Upper lobe of right lung (tissue), 1 donor: Measurements from ENCODE around the gene KRTAP10-10. TPM values are rescaled to one million over a fixed set of nuclear protein-coding genes. Genes with fewer than 3 reads are reported as not detected.
A peak's percentile ranks its signal among the peaks of the same experiment; 100 is the strongest.
"Not testable (repeated sequence)": the region's sequence is repeated elsewhere in the genome, so short reads cannot be mapped to it uniquely, and the experiment has no call there.

Experiments used
- ATAC-seq: fragments of 200-7000 bp; cut with Tn5 transposase; one replicate; pipeline ENCODE4 v1.9.1; 2020; ENCODE audit warnings: mild to moderate bottlenecking, moderate library complexity
- DNase-seq: peaks from one replicate; pipeline ENCODE4 v3.0.0-alpha.2; 2020
- H3K27ac ChIP-seq: fragments of 200-600 bp; one replicate; pipeline ENCODE4 v1.8.0; 2022
- H3K27me3 ChIP-seq: fragments of 200-600 bp; one replicate; pipeline ENCODE4 v1.8.0; 2022; ENCODE audit warnings: mild to moderate bottlenecking
- H3K36me3 ChIP-seq: fragments of 200-600 bp; one replicate; pipeline ENCODE4 v1.8.0; 2022
- H3K4me1 ChIP-seq: fragments of 200-600 bp; one replicate; pipeline ENCODE4 v1.8.0; 2022
- H3K4me3 ChIP-seq: fragments of 200-600 bp; one replicate; pipeline ENCODE4 v1.8.0; 2022; ENCODE audit warnings: mild to moderate bottlenecking
- H3K9me3 ChIP-seq: fragments of 200-600 bp; one replicate; pipeline ENCODE4 v1.8.0; 2022
- intact Hi-C: fragments of 100-400 bp; cut with DNase I; formaldehyde crosslinking; loops from one replicate; pipeline ENCODE4 v1.11.0; 2022
- total RNA-seq: library from RNA; stranded (reverse); fragmentation: NEBNext Ultra II Directional; extraction: Animal tissue kit (Norgen Biotek cat#: 25700); gene quantifications from one replicate; pipeline ENCODE4 v1.2.1, GENCODE V29; 2021
- TF ChIP-seq, protein P1 (sequence below): fragments of 200-600 bp; IDR thresholded peaks from one replicate; pipeline ENCODE4 v1.8.0; 2022; ENCODE audit warnings: antibody characterized with exemption
- donor health status: DM: no; HTN: yes; CAD: no; lungs with severe emphysema.

The KRTAP10-10 gene
- total RNA-seq, 1 donor from 2014 or later, result not detected

DNA sequence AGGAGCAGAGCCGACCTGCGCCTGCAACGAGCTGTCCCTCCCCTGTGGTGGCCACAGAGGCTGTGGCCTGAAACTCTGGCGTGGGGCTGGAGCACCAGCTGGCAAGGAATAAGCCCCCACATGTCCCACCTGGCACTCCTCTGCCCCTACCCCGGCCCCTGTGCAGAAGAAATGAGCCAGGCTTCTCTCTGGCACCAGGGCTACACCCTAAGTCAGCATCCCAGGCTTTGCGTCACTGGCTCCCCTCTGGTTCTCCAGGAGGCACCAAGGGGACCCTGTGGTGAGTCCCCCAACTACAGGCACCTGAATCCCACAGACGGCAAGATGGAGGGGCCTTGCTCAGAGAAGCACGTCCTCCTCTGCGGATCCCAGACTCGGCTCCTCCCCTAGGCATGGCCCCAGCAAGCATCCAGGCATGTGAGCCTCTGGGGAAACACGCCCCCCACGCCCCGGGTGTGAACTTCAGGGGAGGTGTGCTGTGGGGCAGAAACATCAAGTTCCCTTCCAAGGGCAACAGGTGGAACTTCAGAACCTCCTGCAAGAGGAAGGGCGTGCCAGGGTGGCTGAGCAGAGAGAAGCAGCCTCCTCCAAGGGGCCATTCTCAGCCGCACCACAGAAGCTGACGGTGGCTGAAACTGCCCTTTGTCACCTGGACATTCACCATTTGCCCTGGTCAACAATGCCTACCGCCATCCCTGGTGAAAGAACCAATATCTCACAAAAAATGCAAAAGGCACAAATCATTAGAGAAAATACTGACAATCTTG lies 33.9 kb upstream of the KRTAP10-10 start:
- TF ChIP-seq, protein P1, sequence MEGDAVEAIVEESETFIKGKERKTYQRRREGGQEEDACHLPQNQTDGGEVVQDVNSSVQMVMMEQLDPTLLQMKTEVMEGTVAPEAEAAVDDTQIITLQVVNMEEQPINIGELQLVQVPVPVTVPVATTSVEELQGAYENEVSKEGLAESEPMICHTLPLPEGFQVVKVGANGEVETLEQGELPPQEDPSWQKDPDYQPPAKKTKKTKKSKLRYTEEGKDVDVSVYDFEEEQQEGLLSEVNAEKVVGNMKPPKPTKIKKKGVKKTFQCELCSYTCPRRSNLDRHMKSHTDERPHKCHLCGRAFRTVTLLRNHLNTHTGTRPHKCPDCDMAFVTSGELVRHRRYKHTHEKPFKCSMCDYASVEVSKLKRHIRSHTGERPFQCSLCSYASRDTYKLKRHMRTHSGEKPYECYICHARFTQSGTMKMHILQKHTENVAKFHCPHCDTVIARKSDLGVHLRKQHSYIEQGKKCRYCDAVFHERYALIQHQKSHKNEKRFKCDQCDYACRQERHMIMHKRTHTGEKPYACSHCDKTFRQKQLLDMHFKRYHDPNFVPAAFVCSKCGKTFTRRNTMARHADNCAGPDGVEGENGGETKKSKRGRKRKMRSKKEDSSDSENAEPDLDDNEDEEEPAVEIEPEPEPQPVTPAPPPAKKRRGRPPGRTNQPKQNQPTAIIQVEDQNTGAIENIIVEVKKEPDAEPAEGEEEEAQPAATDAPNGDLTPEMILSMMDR, result no peak
- Histone ChIP-seq H3K4me1 (no peaks in the 10 kb centered on the region), H3K27ac (no peak overlapping the region), H3K4me3 (no peak overlapping the region), H3K27me3 (peaks cover 9% of the 10 kb centered on the region), H3K36me3 (no peaks in the 10 kb centered on the region), H3K9me3 (no peaks in the 10 kb centered on the region)
- intact Hi-C loops, result no loop called here
- ATAC-seq (no peak), DNase-seq (peak; percentile 48)

DNA sequence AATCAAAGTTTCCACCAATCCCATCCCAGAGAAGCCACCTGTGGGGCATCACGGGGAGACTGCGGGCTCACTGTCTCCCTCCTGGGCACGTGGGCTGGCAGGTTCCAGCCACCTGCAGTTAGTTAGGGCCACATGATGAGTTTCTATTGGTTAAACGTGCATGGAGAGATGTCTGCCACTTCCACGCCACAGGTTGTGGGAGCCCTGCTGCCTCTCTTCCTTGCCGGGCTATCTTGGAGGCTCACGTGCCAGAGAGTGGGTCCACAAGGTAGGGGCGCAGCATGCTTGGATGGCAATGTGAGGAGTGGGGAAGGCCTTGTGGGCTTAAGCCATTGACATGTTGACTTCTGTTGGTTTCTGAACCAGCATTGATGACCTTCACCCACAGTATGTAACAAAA lies 33.2 kb upstream of the KRTAP10-10 start:
- no peak for DNase-seq
- Histone ChIP-seq H3K27ac (no peak overlapping the region), H3K9me3 (no peaks in the 10 kb centered on the region), H3K4me1 (no peaks in the 10 kb centered on the region), H3K27me3 (peaks cover 9% of the 10 kb centered on the region), H3K4me3 (no peak overlapping the region), H3K36me3 (no peaks in the 10 kb centered on the region)
- intact Hi-C loops, result no loop called here
- TF ChIP-seq, protein P1, result no peak
- no peak for ATAC-seq

DNA sequence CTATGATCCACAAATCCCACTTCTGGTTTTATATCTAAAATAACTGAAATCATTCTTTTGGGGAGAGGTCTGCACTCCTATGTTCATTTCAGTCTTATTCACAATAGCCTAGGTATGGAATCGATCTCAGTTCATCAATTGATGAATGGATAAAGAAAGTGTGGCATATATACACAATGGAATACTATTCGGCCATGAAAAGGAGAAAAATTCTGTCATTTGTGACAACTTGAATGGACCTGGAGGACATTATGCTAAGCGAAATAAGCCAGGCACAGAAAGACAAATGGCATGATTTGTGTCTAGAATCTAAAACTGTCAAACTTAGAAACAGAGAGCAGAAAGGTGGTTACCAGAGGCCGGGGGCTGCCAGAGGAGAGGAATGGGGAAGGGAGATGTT lies 30.7 kb upstream of the KRTAP10-10 start:
- ATAC-seq (no peak), DNase-seq (no peak)
- Histone ChIP-seq H3K27me3 (peaks cover 9% of the 10 kb centered on the region), H3K4me1 (no peaks in the 10 kb centered on the region), H3K36me3 (no peaks in the 10 kb centered on the region), H3K4me3 (no peak overlapping the region), H3K27ac (no peak overlapping the region), H3K9me3 (peaks cover 9% of the 10 kb centered on the region)
- TF ChIP-seq, protein P1, result no peak
- intact Hi-C loops, result no loop called here

DNA sequence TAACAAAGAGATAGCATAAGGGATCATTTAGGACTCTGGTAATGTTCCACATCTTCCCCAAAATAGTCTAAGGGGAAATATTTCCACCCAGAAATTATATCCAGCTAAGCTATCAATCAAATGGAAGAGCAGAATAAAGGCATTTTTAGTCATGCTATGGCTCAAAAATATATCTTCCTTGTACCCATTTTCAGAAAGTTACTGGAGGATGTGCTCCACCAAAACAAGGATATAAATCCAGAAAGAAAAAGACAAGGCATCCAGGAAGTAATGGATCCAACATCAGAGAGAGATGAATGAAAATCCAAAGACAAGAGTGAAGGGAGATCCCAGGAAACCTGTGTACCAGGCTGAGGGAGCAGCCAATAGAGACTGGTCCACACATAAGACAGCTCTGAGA lies 28.0 kb upstream of the KRTAP10-10 start:
- Histone ChIP-seq H3K27me3 (no peaks in the 10 kb centered on the region), H3K36me3 (no peaks in the 10 kb centered on the region), H3K4me3 (no peak overlapping the region), H3K9me3 (peaks cover 9% of the 10 kb centered on the region), H3K4me1 (no peaks in the 10 kb centered on the region), H3K27ac (no peak overlapping the region)
- TF ChIP-seq, protein P1, result no peak
- intact Hi-C loops, result no loop called here
- no peak for DNase-seq
- no peak for ATAC-seq

DNA sequence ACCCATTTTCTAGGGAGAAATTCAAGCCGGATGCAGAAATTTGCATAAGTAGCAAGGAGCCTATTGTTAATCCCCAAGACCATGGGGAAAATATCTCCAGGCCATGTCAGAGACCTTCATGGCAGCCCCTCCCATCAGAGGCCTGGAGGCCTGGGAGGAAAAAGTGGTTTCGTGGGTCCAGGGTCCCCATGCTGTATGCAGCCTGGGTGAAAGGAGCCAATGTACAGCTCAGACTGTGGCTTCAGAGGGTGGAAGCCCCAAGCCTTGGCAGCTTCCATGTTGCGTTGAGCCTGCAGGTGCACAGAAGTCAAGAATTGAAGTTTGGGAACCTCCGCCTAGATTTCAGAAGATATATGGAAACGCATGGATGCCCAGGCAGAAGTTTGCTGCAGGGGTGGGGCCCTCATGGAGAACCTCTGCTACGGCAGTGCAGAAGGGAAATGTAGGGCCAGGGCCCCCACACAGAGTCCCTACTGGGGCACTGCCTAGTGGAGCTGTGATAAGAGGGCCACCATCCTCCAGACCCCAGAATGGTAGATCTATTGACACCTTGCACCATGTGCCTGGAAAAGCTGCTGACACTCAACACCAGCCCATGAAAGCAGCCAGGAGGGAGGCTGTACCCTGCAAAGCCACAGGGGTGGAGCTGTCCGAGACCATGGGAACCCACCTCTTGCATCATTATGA lies 26.9 kb upstream of the KRTAP10-10 start:
- H3K4me3 ChIP-seq, H3K27ac ChIP-seq, ATAC-seq, H3K36me3 ChIP-seq, DNase-seq, H3K9me3 ChIP-seq, intact Hi-C loops, H3K27me3 ChIP-seq, H3K4me1 ChIP-seq: not testable (repeated sequence)

DNA sequence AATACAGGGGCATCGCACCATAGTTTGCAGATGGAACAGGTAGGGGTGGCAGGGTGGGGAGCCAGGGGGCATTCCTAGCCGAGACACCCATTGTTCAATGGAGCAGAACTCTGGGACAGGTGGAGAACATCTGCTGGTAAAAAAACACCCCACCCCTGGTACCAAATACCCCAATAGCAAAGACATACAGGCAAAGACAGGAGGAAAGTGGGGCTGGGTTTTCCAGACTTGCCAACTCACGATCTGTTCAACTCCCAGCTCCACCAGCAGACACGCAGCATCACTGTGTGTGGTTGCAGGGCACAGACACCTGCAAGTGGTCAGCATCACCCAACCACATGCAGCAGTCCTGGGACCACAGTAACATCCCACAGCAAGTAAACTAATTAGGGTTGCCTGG lies 25.6 kb upstream of the KRTAP10-10 start:
- DNase-seq, result no peak
- Histone ChIP-seq H3K27ac (no peak overlapping the region), H3K27me3 (no peaks in the 10 kb centered on the region), H3K36me3 (no peaks in the 10 kb centered on the region), H3K4me3 (no peak overlapping the region), H3K4me1 (no peaks in the 10 kb centered on the region), H3K9me3 (peaks cover 9% of the 10 kb centered on the region)
- TF ChIP-seq, protein P1, result no peak
- intact Hi-C loops, result no loop called here
- ATAC-seq, result no peak
